Breast epithelium (tissue), 3 donors: ENCODE results near the gene FAM240A.

Source experiments
- CTCF ChIP-seq, 3 donors: fragments of 450-650 bp; IDR thresholded peaks; one replicate each; pipeline ENCODE4 v1.5.1; 2016 to 2017; ENCODE audit warnings: antibody characterized with exemption in 3 of 3, mild to moderate bottlenecking in 3 of 3, moderate library complexity in 3 of 3
- POLR2A ChIP-seq: fragments of 450-650 bp; IDR thresholded peaks from one replicate; pipeline ENCODE4 v1.6.1; 2016; ENCODE audit warnings: antibody characterized with exemption, mild to moderate bottlenecking, moderate library complexity

- TF ChIP-seq POLR2A (no peak), CTCF (IDR thresholded peaks at IDR 0.05) (no peak)
These were observed 22.5 kb downstream of the FAM240A start for GRCh38 chr3:46634856-46635255.
